ENCODE measurements around the gene MRPL4.
"Not testable (repeated sequence)": the region's sequence is repeated elsewhere in the genome, so short reads cannot be mapped to it uniquely, and the experiment has no call there.

Gene MRPL4

GRCh38 chr19:10268071-10268470 lies 16.1 kb downstream of the MRPL4 start:
- no peak for DNase-seq

GRCh38 chr19:10269333-10270179 lies 17.5 kb downstream of the MRPL4 start:
- peak; percentile 92 to 94 for DNase-seq

GRCh38 chr19:10270180-10270615 lies 18.2 kb downstream of the MRPL4 start:
- peak; percentile 66 to 80 for DNase-seq

GRCh38 chr19:10270616-10271394 lies 18.8 kb downstream of the MRPL4 start, which contains the start of gene ICAM1:
TSS of gene ICAM1 (plus strand) at chr19:10271120. CDS start at chr19:10271160, 40 bp downstream.
- DNase-seq, result peak; percentile 75 to 79

- DNase-seq, result peak; percentile 37 to 41
These were observed 19.6 kb downstream of the MRPL4 start for GRCh38 chr19:10271543-10272086.

GRCh38 chr19:10274589-10274988 lies 22.6 kb downstream of the MRPL4 start:
- no peak for DNase-seq

- DNase-seq, result no peak
These were observed 26.0 kb downstream of the MRPL4 start for GRCh38 chr19:10277795-10278589.

- DNase-seq, result no peak
These were observed 26.9 kb downstream of the MRPL4 start for GRCh38 chr19:10278935-10279334.

GRCh38 chr19:10279737-10280442 lies 27.9 kb downstream of the MRPL4 start:
- no peak for DNase-seq

- DNase-seq, result not testable (repeated sequence)
These were observed 30.0 kb downstream of the MRPL4 start for GRCh38 chr19:10282043-10282442.

GRCh38 chr19:10283301-10284064 lies 31.5 kb downstream of the MRPL4 start:
- DNase-seq, result no peak

- DNase-seq, result no peak
These were observed 32.3 kb downstream of the MRPL4 start for GRCh38 chr19:10284065-10284959.

GRCh38 chr19:10284960-10285278 lies 32.9 kb downstream of the MRPL4 start:
- no peak for DNase-seq

- DNase-seq, result no peak
These were observed 33.4 kb downstream of the MRPL4 start for GRCh38 chr19:10285393-10285792.

- DNase-seq, result peak; percentile 36 to 58
These were observed 35.1 kb downstream of the MRPL4 start, which contains the start of gene ICAM4 for GRCh38 chr19:10286803-10287737. TSS of gene ICAM4 (plus strand) at chr19:10286955. CDS start at chr19:10287013, 58 bp downstream.

- peak; percentile 52 to 67 for DNase-seq
These were observed 36.7 kb downstream of the MRPL4 start for GRCh38 chr19:10288662-10289166.

- peak; percentile 73 to 76 for DNase-seq
These were observed 37.3 kb downstream of the MRPL4 start for GRCh38 chr19:10289167-10289835.

- peak; percentile 47 to 54 for DNase-seq
These were observed 37.9 kb downstream of the MRPL4 start, which contains the start of gene ICAM5 for GRCh38 chr19:10289836-10290356. TSS of gene ICAM5 (plus strand) at chr19:10289952. CDS start at chr19:10290044, 92 bp downstream.
